OCI-LY1 (cell line): ENCODE data around the gene CASZ1.

Experiments
- EZH2 ChIP-seq: fragments of 200-600 bp; sonication (generic), shearing (Covaris generic); IDR thresholded peaks from 2 replicates; pipeline ENCODE4 v1.8.0; 2017; ENCODE audit warnings: borderline replicate concordance, mixed run types, mild to moderate bottlenecking, antibody characterized with exemption, low read length, moderate library complexity, mixed read lengths
- TF ChIP-seq, protein P1 (sequence below): fragments of 200-600 bp; sonication (generic), shearing (Covaris generic); IDR thresholded peaks from 2 replicates; pipeline ENCODE4 v1.5.1; 2017; ENCODE audit warnings: mild to moderate bottlenecking, antibody characterized with exemption, low read length, moderate library complexity, mixed read lengths

- TF ChIP-seq, protein P1, sequence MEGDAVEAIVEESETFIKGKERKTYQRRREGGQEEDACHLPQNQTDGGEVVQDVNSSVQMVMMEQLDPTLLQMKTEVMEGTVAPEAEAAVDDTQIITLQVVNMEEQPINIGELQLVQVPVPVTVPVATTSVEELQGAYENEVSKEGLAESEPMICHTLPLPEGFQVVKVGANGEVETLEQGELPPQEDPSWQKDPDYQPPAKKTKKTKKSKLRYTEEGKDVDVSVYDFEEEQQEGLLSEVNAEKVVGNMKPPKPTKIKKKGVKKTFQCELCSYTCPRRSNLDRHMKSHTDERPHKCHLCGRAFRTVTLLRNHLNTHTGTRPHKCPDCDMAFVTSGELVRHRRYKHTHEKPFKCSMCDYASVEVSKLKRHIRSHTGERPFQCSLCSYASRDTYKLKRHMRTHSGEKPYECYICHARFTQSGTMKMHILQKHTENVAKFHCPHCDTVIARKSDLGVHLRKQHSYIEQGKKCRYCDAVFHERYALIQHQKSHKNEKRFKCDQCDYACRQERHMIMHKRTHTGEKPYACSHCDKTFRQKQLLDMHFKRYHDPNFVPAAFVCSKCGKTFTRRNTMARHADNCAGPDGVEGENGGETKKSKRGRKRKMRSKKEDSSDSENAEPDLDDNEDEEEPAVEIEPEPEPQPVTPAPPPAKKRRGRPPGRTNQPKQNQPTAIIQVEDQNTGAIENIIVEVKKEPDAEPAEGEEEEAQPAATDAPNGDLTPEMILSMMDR = no peak
- no peak for TF ChIP-seq EZH2
Measured at GRCh38 chr1:10613861-10614260, 182.6 kb downstream of the CASZ1 start.
